Rectal smooth muscle tissue (tissue), 1 donor: Measurements from ENCODE around the gene CFAP107.
"Not testable (repeated sequence)": the region's sequence is repeated elsewhere in the genome, so short reads cannot be mapped to it uniquely, and the experiment has no call there.

Experiments
- H3K27ac ChIP-seq: one replicate; pipeline ENCODE4 v1.7.0; 2013; ENCODE audit warnings: low read depth, low read length, inconsistent platforms
- H3K27me3 ChIP-seq: one replicate; pipeline ENCODE4 v1.7.0; 2013; ENCODE audit warnings: low read length; ENCODE audit not compliant: control insufficient read depth, insufficient read depth
- H3K36me3 ChIP-seq: one replicate; pipeline ENCODE4 v1.7.0; 2013; ENCODE audit warnings: low read length; ENCODE audit not compliant: control insufficient read depth, insufficient read depth
- H3K4me1 ChIP-seq: one replicate; pipeline ENCODE4 v1.7.0; 2013; ENCODE audit warnings: low read length; ENCODE audit not compliant: control insufficient read depth, insufficient read depth
- H3K4me3 ChIP-seq: one replicate; pipeline ENCODE4 v1.7.0; 2013; ENCODE audit warnings: low read length
- H3K9ac ChIP-seq: one replicate; pipeline ENCODE4 v1.7.0; 2013; ENCODE audit warnings: low read length

Gene CFAP107

DNA sequence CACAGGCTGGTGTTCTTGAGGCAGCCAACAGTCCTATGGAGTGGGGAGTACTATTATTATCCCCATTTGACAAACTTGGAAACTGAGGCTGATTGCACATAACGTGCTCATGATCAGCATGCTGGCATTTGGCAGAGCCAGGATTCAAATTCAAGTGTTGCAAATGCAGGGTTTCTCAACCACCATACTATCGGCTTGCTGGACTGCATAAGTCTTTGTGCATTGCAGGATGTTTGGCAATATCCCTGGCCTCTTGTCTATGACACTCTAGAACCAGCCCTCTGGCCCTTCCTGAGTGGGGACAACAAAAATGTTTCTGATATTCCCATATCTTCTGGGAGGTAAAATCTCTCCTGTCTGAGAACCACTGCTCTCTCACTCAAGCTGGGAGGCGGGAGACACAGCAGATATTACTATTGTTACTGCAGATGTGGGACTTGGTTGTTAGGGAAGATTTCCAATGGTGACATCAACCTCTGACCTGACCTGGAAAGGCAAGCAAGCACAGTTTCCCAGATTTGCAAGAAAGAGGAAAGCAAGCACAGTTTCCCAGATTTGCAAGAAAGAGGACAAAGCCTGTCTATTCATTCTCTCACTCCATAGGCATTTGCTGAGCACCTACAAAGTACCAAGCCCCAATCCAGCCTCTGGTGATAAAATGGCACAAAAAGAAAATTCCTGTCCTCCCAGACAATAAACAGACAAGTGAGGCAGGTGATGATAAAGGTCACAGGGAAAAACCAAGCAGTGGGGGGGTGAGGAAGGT lies 31.1 kb upstream of the CFAP107 start:
- Histone ChIP-seq H3K4me1 (no peaks in the 10 kb centered on the region), H3K9ac (no peak overlapping the region), H3K4me3 (no peak overlapping the region), H3K27me3 (no peaks in the 10 kb centered on the region), H3K36me3 (no peaks in the 10 kb centered on the region), H3K27ac (no peak overlapping the region)

DNA sequence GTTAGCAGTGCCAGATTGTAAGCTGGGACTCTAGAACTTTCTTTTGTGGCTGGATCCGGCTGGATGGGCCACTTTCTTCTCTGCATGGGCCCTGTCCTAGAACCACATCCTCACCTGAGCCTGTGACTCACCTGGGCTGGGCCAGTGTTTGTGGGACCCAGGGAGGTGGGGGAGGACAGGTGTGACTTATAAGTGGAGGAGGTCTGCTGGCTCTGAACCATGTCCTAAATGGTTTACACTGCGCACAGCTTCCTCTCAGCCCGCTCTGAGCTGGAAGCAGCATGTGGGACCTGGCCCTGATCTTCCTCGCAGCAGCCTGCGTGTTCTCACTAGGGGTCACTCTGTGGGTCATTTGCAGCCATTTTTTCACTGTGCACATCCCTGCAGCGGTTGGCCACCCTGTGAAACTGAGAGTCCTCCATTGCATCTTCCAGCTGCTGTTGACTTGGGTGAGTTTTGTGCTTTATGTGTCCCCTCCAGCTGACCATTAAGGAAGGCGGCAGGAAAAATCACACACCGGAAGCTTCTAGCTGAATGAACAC lies 30.0 kb upstream of the CFAP107 start, which contains the start of gene AADACL3:
TSS of gene AADACL3 (plus strand) at position 215 of the 542 bp plus-strand sequence. CDS start at position 282, 67 bp downstream.
- H3K27ac ChIP-seq: no peak within 1 kb of the TSS
- no peaks in the 10 kb centered on the region for H3K36me3 ChIP-seq
- no peak within 1 kb of the TSS for H3K4me3 ChIP-seq
- no peak within 1 kb of the TSS for H3K9ac ChIP-seq
- H3K27me3 ChIP-seq: no peaks in the 10 kb centered on the region
- no peaks in the 10 kb centered on the region for H3K4me1 ChIP-seq

DNA sequence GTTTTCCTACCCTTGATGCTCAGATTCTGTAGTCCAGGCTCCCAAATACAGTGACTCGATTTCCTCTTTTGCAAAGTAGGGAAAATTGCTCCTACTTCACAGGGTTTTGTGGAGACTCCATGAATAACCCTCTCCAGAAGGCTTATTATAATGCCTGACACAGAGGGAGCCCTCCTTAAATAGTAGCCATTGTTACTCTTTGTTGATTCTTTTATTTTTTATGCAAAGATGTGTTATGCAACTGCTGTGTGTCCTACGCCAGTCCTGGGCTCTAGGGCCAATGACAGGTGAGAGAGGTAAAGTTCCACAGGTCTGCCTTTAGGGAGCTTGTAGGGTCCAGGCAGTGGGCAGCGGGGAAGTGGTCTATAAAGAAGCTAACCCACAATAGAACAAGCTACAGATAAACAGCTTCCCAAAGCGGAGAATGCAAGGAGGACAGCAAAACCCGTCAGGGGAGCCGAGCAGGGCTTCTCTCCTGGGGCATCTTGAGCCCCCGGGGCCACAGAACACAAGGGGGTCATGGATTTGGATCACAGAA lies 28.6 kb upstream of the CFAP107 start:
- Histone ChIP-seq H3K4me3 (no peak overlapping the region), H3K27me3 (no peaks in the 10 kb centered on the region), H3K36me3 (no peaks in the 10 kb centered on the region), H3K9ac (no peak overlapping the region), H3K4me1 (no peaks in the 10 kb centered on the region), H3K27ac (no peak overlapping the region)

DNA sequence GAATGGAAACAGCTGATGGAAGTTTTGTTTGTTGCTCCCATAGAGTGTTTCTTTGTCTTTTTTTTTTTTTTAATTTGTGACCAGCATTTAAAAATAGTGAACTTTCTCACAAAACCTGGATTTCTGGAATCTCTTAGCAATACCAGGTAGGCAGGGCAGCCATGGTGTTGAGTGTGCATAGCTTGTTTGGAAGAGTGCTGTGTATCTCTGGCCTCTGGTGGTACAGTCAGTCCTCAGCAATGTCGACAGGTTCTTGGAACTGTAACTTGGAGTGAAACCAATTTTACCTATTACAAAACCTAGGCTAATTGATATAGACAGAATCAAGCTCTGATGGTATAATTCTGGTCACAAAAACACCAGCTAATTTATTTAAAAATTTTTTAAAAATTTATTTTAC lies 23.4 kb upstream of the CFAP107 start:
- Histone ChIP-seq H3K36me3 (no peaks in the 10 kb centered on the region), H3K4me1 (no peaks in the 10 kb centered on the region), H3K4me3 (no peak overlapping the region), H3K9ac (no peak overlapping the region), H3K27ac (no peak overlapping the region), H3K27me3 (no peaks in the 10 kb centered on the region)

DNA sequence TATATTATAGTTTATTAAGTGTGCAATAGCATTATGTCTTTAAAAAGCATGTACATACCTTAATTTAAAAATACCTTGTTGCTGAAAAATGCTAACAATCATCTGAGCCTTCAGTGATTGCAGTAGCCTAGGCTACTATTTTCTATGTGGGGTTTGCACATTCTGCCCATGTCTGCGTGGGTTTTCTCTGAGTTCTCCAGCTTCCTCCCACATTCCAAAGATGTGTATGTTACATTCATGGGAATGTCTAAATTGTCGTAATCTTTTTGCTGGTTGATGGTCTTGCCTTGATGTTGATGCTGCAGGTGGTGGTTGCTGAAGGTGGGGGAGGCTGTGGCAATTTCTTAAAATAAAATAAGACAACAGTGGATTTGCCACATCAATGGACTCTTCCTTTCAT lies 17.6 kb upstream of the CFAP107 start:
- H3K9ac ChIP-seq: no peak overlapping the region
- no peak overlapping the region for H3K27ac ChIP-seq
- H3K27me3 ChIP-seq: no peaks in the 10 kb centered on the region
- no peak overlapping the region for H3K4me3 ChIP-seq
- H3K4me1 ChIP-seq: no peaks in the 10 kb centered on the region
- no peaks in the 10 kb centered on the region for H3K36me3 ChIP-seq

DNA sequence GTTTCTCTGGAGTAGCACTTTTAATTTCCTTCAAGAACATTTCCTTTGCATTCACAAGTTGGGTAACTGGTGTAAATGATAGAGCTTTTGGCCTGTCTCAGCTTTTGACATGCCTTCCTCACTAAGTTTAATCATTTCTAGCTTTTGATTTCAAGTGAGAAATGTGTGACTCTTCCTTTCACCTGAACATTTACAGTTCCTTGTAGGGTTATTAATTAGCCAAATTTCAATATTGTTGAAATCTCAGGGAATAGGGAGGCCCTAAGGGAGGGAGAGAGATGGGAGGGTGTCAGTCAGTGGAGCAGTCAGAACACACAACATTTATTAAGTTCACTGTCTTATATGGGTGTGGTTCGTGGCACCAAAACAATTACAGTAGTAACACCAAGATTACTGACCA lies 15.8 kb upstream of the CFAP107 start:
- H3K27ac ChIP-seq: no peak overlapping the region
- H3K4me3 ChIP-seq: no peak overlapping the region
- no peaks in the 10 kb centered on the region for H3K4me1 ChIP-seq
- H3K9ac ChIP-seq: no peak overlapping the region
- no peaks in the 10 kb centered on the region for H3K27me3 ChIP-seq
- no peaks in the 10 kb centered on the region for H3K36me3 ChIP-seq

DNA sequence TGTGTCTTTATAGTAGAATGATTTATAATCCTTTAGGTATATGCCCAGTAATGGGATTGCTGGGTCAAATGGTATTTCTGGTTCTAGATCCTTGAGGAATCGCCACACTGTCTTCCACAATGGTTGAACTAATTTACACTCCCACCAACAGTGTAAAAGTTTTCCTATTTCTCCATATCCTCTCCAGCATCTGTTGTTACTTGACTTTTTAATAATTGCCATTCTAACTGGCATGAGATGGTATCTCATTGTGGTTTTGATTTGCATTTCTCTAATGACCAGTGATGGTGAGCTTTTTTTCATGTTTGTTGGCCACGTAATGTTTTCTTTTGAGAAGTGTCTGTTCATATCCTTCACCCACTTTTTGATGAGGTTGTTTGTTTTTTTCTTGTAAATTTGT lies 14.9 kb upstream of the CFAP107 start:
- H3K27me3 ChIP-seq, H3K4me1 ChIP-seq, H3K27ac ChIP-seq, H3K9ac ChIP-seq, H3K36me3 ChIP-seq, H3K4me3 ChIP-seq: not testable (repeated sequence)

DNA sequence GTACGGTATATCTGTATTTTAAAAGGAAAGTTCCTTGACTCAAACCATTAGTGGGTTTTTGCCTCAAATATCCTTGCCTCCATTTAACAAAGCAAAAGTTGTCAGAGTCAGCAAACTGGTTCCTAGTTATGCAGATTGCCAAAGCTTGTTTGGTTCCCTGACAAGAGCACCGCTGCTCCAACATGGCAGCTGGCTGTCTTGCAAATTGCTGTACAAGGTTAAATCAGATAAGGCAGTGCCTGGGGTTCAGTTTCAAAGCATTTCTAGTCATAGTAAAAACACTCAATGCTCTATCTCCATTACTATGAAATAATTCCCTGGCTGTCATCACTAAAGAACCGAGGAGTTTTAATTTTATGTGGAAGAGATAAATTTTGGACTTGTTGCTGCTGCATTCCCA lies 11.3 kb upstream of the CFAP107 start:
- Histone ChIP-seq H3K27ac (no peak overlapping the region), H3K27me3 (no peaks in the 10 kb centered on the region), H3K36me3 (no peaks in the 10 kb centered on the region), H3K9ac (no peak overlapping the region), H3K4me3 (no peak overlapping the region), H3K4me1 (no peaks in the 10 kb centered on the region)

DNA sequence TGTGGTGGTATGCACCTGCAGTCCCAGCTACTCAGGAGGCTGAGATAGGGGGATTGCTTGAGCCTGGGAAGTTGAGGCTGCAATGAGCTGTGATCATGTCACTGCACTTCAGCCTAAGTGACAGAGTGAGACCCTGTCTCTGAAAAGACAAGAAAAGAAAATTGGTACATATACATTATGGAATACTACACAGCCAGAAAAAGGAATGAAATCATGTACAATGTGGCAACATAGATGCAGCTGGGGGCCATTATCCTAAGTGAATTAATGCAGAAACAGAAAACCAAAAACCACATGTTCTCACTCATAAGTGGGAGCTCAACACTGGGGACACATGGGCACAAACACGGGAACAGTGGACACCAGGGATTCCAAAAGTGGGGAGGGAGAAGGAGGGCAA lies 7.1 kb upstream of the CFAP107 start:
- Histone ChIP-seq H3K4me1 (no peaks in the 10 kb centered on the region), H3K27me3 (no peaks in the 10 kb centered on the region), H3K36me3 (no peaks in the 10 kb centered on the region), H3K4me3 (no peak overlapping the region), H3K27ac (no peak overlapping the region), H3K9ac (no peak overlapping the region)

DNA sequence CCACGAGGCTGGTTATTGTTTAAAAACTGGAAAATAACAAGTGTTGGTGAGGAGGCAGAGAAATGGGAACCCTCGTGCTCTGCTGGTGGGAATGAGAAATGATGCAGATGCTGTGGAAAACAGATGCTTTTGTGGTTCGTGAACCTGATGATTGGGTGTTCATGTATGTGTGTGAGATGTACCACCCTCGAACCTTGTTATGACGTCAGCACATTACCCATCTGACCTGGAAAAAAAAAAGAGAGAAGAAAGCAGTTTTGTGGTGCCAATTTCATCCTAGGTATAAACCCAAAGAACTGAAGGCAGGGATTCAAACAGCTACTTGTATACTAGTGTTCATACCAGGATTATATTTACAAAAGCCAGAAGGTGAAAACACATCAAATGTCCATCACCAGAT lies 6.4 kb upstream of the CFAP107 start:
- Histone ChIP-seq H3K4me1 (no peaks in the 10 kb centered on the region), H3K36me3 (no peaks in the 10 kb centered on the region), H3K27me3 (no peaks in the 10 kb centered on the region), H3K4me3 (no peak overlapping the region), H3K9ac (no peak overlapping the region), H3K27ac (no peak overlapping the region)

DNA sequence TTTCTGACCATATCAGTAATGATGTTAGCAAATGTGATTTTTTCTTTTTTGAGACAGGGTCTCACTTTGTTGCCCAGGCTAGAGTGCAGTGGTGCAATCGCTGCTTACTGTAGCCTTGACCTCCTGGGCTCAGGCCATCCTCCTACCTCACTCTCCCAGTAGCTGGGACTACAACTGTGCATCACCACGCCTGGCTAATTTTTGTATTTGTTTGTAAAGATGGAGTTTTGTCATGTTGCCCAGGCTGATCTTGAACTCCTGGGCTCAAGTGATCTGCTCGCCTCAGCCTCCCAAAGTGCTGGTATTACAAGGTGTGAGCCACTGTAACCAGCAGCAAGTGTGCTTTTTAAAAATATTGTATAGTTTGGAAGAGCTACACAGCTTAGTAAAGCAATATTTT lies 4.1 kb upstream of the CFAP107 start:
- no peaks in the 10 kb centered on the region for H3K4me1 ChIP-seq
- no peak overlapping the region for H3K27ac ChIP-seq
- no peak overlapping the region for H3K9ac ChIP-seq
- no peaks in the 10 kb centered on the region for H3K36me3 ChIP-seq
- H3K27me3 ChIP-seq: no peaks in the 10 kb centered on the region
- H3K4me3 ChIP-seq: no peak overlapping the region

DNA sequence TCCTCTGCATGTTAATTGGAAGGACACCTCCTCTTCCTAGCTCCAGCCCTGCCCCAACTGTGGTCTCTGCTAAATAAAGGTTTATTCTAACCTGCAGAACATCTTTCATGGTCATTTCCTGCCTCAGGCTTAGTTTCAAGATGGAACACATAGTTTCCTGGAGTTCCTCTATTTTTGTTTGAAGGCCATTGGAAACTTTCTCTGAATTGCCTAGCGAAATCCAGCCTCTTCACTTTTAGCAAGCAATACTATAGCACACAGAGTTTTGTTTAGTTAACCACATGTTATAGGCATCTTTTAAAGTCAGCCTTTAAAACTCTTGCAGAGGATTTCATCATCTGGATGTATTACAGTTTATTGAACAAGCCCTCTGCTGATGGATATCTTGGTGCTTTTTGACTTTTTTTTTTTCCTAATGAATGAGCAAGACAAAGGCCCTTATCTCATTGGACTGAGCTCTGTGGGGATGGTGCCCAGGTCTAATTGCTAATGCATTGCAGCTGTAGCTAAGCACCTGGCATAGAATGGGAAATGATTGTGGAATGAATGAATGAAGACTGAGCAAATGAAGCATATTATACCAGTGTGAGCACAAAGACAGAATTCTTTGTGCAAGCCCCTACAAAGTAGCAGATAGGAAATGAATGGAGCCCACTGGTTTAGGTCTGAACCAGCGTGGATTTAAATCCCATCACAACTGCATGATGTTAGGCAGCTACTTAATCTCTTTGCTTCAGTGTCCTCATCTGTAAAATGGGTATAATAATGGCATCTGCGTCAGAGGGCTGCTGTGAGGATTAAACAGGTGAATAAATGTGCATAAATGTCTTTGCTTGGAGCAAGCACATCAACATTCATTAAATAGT lies 641 bp upstream of the CFAP107 start:
- H3K27me3 ChIP-seq: no peaks in the 10 kb centered on the region
- H3K27ac ChIP-seq: no peak overlapping the region
- no peak overlapping the region for H3K4me3 ChIP-seq
- H3K9ac ChIP-seq: no peak overlapping the region
- H3K36me3 ChIP-seq: no peaks in the 10 kb centered on the region
- no peaks in the 10 kb centered on the region for H3K4me1 ChIP-seq
